ENCODE results near the gene LILRB4.
"Not testable (repeated sequence)": the region's sequence is repeated elsewhere in the genome, so short reads cannot be mapped to it uniquely, and the experiment has no call there.

LILRB4 gene

DNA sequence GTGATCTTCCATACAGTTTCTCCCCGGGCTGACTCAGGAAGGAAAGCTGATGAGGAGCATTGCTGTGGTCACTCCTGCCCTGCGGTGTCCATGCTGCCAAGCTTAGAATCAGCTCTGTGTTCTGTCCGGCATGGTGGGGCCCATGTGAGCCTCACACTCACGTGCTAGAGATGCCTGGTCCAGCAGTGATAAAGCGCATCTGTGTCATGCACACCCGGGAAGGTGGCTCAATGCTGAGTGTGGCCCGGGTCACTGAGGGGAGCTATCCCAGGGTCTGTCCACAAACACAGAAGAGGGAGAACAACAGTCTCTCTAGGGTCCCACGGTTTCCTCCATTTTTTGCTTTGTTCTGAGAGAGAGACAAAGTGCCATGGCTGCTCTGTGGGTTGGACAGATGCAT lies 36.0 kb upstream of the LILRB4 start:
- TF ChIP-seq, protein P1, sequence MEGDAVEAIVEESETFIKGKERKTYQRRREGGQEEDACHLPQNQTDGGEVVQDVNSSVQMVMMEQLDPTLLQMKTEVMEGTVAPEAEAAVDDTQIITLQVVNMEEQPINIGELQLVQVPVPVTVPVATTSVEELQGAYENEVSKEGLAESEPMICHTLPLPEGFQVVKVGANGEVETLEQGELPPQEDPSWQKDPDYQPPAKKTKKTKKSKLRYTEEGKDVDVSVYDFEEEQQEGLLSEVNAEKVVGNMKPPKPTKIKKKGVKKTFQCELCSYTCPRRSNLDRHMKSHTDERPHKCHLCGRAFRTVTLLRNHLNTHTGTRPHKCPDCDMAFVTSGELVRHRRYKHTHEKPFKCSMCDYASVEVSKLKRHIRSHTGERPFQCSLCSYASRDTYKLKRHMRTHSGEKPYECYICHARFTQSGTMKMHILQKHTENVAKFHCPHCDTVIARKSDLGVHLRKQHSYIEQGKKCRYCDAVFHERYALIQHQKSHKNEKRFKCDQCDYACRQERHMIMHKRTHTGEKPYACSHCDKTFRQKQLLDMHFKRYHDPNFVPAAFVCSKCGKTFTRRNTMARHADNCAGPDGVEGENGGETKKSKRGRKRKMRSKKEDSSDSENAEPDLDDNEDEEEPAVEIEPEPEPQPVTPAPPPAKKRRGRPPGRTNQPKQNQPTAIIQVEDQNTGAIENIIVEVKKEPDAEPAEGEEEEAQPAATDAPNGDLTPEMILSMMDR (IDR thresholded peaks at IDR 0.05; ENCODE audit: low read length, missing control alignments) = no peak
- no peak overlapping the region for H3K4me3 ChIP-seq (replicated peaks; ENCODE audit: low read depth, low read length)
- no peak for DNase-seq (ENCODE audit: low read depth)

DNA sequence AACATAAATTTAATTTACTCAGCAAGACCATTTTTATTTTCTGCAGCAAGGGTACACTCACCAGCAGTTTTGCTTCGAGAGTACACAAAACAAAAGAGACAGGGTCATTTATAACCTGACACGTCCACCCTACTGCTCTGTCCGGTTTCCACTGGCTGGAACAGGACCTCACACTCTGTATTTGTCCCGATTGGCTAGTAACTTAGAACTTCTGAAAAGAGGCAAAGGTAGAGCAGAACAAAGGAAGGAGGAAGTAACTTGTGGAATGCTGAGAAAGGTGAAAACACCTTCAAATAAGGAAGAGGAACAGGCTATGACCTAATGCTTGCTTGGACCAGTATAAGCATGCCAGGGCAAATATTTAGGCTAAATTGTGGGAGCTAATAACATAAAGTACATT lies 34.9 kb upstream of the LILRB4 start:
- not testable (repeated sequence) for DNase-seq (ENCODE audit: low read depth); H3K4me3 ChIP-seq (replicated peaks; ENCODE audit: low read depth, low read length)

DNA sequence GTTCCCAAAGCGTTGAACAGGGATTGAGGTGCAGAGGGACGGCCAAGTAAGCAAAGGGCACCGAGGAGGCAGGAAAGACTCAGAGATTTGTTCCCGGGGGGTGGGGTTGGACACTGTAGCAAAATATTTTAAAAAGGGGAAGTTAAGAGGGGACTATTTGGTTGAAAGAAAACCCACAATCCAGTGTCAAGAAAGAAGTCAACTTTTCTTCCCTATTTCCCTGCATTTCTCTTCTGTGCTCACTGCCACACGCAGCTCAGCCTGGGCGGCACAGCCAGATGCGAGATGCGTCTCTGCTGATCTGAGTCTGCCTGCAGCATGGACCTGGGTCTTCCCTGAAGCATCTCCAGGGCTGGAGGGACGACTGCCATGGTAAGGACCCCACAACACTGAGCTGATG lies 32.5 kb upstream of the LILRB4 start, which contains the start of gene LILRB1:
Gene LILRB1, plus strand, starts transcription at position 223 of the 400 bp plus-strand sequence. CDS start 590 bp downstream, outside the sequence.
- not testable (repeated sequence) for H3K4me3 ChIP-seq (replicated peaks; ENCODE audit: low read depth, low read length); DNase-seq (ENCODE audit: low read depth)

DNA sequence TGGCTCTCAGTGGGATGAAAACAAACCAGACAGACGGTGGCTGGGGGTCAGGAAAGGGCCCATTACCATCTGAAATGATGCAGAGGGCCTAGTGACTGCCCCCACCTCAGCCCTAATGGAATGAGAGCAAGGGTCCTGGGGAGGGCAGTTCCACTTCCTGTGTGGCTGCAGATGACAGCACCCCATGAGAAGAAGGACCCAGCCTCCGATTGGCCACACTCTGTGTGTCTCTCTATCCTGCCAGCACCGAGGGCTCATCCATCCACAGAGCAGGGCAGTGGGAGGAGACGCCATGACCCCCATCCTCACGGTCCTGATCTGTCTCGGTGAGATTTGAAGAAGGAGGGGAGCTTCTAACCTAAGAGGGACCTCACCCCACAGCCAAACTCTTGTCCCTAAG lies 32.0 kb upstream of the LILRB4 start:
- no peak overlapping the region for H3K4me3 ChIP-seq (replicated peaks; ENCODE audit: low read depth, low read length)
- TF ChIP-seq, protein P1 (IDR thresholded peaks at IDR 0.05; ENCODE audit: low read length, missing control alignments) = no peak

DNA sequence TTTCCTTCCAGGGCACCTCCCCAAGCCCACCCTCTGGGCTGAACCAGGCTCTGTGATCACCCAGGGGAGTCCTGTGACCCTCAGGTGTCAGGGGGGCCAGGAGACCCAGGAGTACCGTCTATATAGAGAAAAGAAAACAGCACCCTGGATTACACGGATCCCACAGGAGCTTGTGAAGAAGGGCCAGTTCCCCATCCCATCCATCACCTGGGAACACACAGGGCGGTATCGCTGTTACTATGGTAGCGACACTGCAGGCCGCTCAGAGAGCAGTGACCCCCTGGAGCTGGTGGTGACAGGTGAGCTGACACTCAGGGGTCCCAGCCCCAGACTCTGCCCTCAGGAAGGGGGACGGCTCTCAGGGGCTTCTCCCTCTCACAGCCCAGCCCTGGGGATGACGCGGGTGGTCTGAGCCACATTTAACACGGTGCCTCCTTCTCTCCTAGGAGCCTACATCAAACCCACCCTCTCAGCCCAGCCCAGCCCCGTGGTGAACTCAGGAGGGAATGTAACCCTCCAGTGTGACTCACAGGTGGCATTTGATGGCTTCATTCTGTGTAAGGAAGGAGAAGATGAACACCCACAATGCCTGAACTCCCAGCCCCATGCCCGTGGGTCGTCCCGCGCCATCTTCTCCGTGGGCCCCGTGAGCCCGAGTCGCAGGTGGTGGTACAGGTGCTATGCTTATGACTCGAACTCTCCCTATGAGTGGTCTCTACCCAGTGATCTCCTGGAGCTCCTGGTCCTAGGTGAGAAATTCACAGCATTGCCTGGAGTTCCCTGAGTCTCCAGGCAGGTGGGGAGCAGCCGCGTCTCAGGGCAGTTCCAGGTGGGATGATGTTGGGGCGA lies 31.1 kb upstream of the LILRB4 start:
- DNase-seq (ENCODE audit: low read depth); H3K4me3 ChIP-seq (replicated peaks; ENCODE audit: low read depth, low read length): not testable (repeated sequence)

More for the DNA sequence above, 32.0 kb upstream of the LILRB4 start:
- no peak for DNase-seq (ENCODE audit: low read depth)

DNA sequence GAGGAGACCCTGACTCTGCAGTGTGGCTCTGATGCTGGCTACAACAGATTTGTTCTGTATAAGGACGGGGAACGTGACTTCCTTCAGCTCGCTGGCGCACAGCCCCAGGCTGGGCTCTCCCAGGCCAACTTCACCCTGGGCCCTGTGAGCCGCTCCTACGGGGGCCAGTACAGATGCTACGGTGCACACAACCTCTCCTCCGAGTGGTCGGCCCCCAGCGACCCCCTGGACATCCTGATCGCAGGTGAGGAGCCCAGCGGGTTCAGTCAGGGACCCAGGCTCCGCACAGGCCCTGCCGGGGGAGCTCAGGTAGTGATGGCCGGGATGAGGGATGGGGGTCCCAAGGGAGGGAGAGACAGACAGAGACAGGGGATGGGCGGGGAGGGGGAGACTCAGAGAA lies 30.3 kb upstream of the LILRB4 start:
- H3K4me3 ChIP-seq (replicated peaks; ENCODE audit: low read depth, low read length); DNase-seq (ENCODE audit: low read depth): not testable (repeated sequence)

DNA sequence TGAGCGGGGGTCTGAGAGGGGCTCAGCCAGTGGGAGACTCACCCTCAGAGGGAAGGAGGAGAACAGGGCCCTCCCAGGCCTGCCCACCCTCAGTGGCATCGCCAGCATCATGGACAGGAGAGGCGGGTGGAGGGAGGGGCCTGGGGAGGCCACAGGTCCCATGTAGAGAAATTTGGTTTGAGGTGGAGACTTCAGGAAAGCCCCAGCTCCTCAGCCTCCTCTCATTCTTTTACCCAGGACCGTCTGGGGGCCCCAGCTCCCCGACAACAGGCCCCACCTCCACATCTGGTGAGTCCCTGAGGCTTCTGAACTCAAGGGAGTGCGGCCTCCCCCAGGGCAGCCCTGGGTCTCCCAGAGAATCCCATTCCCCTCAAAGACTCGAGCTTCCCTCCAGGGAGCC lies 29.4 kb upstream of the LILRB4 start:
- TF ChIP-seq, protein P1 (IDR thresholded peaks at IDR 0.05; ENCODE audit: low read length, missing control alignments) = no peak
- DNase-seq (ENCODE audit: low read depth) = no peak
- no peak overlapping the region for H3K4me3 ChIP-seq (replicated peaks; ENCODE audit: low read depth, low read length)

DNA sequence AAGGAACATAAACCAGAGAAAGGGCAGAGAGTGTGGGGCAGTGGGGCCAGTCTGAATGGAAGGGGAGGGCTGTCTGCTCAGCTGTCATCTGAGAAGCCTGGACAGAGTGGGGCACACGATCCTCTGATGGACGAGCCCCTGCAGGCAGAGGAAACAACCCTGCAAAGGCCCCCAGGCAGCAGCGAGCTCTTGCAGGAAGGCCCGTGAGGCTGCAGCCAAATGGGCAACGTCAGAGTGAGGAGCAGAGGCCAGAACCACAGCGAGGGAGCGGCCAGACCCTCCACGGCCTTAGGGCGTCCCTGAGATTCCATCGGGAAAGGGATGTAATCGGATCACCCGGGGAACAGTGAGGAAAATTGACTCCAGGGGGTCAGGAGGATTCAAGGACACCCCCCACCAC lies 26.7 kb upstream of the LILRB4 start:
- H3K4me3 ChIP-seq (replicated peaks; ENCODE audit: low read depth, low read length); DNase-seq (ENCODE audit: low read depth): not testable (repeated sequence)

DNA sequence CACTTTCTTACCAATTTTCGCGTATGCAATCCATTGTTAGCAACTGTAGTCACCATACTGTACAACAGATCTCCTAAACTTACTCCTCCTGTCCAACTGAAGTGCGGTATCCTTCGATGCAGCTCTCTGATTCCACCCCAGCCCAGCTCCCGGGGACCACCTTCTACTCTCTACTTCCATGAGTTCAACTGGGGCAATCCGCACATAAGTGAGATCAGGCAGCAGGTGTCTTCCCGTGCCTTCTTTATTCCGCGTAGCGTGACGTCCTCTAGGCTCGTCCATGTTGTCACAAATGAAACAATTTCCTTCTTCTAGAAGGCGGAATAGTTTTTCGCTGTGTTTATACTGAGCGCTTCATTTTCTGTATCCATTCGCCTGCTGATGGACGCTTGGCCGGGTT lies 24.1 kb upstream of the LILRB4 start:
- DNase-seq (ENCODE audit: low read depth) = no peak
- H3K4me3 ChIP-seq (replicated peaks; ENCODE audit: low read depth, low read length) = no peak overlapping the region
- TF ChIP-seq, protein P1 (IDR thresholded peaks at IDR 0.05; ENCODE audit: low read length, missing control alignments) = no peak

DNA sequence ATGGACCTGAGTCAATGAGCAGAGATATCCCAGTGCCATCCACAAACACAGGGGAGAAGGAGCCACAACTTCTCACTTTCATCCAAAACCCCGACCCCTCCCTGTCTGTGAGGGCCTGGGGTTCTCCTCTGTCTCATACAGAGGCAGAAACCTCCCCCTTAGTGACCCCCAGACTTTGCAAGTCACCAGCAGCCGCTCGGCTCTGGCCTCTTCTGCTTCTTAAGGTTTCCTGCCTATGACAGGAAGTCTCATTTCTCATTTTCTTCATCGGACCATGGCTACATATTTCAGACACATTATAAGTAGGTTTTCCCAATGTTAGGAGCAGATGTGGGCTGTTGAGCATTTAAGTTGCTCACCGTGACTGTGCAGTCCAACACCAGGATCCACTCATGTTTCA lies 19.8 kb upstream of the LILRB4 start:
- not testable (repeated sequence) for DNase-seq (ENCODE audit: low read depth)

DNA sequence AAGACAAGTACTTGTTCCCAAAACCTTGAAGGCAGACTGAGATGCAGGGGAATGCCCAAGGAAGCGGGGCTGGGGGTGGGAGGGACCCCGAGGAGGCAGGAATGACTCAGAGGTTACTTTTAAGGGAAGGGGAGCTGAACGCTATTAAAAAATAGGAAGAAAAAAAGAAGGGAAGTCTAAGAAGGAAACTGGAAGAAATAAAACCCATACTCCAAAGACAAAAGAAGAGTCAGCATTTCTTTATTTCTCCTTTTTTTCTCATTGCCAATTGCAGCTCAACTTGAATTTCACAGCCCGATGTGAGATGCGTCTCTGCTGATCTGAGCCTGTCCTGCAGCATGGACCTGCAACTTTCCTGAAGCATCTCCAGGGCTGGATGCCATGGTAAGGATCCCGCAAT lies 19.2 kb upstream of the LILRB4 start:
- H3K4me3 ChIP-seq (replicated peaks; ENCODE audit: low read depth, low read length); DNase-seq (ENCODE audit: low read depth): not testable (repeated sequence)

More for the DNA sequence above, 19.8 kb upstream of the LILRB4 start:
- not testable (repeated sequence) for H3K4me3 ChIP-seq (replicated peaks; ENCODE audit: low read depth, low read length)

Measured in fibroblast of pulmonary artery (primary cell).